Kidney (tissue), 14 donors: Measurements from ENCODE around the gene MFGE8. TPM values are rescaled to one million over a fixed set of nuclear protein-coding genes. Genes with fewer than 3 reads are reported as not detected.

Experiments
- DNase-seq, 5 donors: peaks; one replicate each; pipeline ENCODE4 v3.0.0-alpha.2; 2013 to 2020
- FAIRE-seq: peaks from 2 replicates; lab custom pipeline; 2012; peaks lifted over from hg19 to GRCh38; lab: Jason Lieb, UNC
- H3K27ac ChIP-seq, 2 donors: one replicate each; pipeline ENCODE4 v1.7.0; 2013; ENCODE audit warnings: low read depth in 2 of 2, low read length in 2 of 2, inconsistent platforms in 1 of 2
- H3K27me3 ChIP-seq: one replicate; pipeline ENCODE4 v1.7.1; 2013; ENCODE audit warnings: low read length, inconsistent platforms; ENCODE audit not compliant: control insufficient read depth, insufficient read depth
- H3K36me3 ChIP-seq, 3 donors: one replicate each; pipeline versions ENCODE4 v1.7.0 to v1.7.1; 2013; ENCODE audit warnings: low read length in 3 of 3, control low read depth in 1 of 3, inconsistent platforms in 1 of 3; ENCODE audit not compliant: insufficient read depth in 3 of 3, control insufficient read depth in 2 of 3
- H3K4me1 ChIP-seq, 3 donors: one replicate each; pipeline versions ENCODE4 v1.7.0 to v1.7.1; 2013; ENCODE audit warnings: low read length in 3 of 3, inconsistent platforms in 1 of 3, low read depth in 1 of 3; ENCODE audit not compliant: control insufficient read depth in 2 of 3, insufficient read depth in 2 of 3
- H3K4me3 ChIP-seq, 3 donors: one replicate each; pipeline versions ENCODE4 v1.7.0 to v1.8.1; 2013; ENCODE audit warnings: low read length in 3 of 3, control low read depth in 1 of 3, inconsistent platforms in 1 of 3
- H3K9ac ChIP-seq, 3 donors: one replicate each; pipeline versions ENCODE4 v1.7.0 to v1.7.1; 2013; ENCODE audit warnings: low read length in 3 of 3, control low read depth in 1 of 3, inconsistent platforms in 1 of 3
- H3K9me3 ChIP-seq, 3 donors: one replicate each; pipeline versions ENCODE4 v1.7.0 to v1.7.1; 2013; ENCODE audit warnings: low read length in 3 of 3, control low read depth in 1 of 3, inconsistent platforms in 1 of 3; ENCODE audit not compliant: control insufficient read depth in 2 of 3, insufficient read depth in 1 of 3
- intact Hi-C: fragments of 100-400 bp; cut with DNase I; formaldehyde crosslinking; loops from one replicate; pipeline ENCODE4 v1.11.1; 2022
- polyA plus RNA-seq: library from polyadenylated mRNA; stranded (reverse); fragments of 350-450 nt; fragmentation: Illumina TruSeq; extraction: RNeasy Lipid Tissue Mini Kit (QIAGEN cat#74804); gene quantifications from one replicate; pipeline ENCODE4 v1.2.3, GENCODE V29; 2014; ENCODE audit warnings: low read depth, low replicate concordance; ENCODE audit not compliant: insufficient read depth
- total RNA-seq: library from RNA; stranded (reverse); fragmentation: NEBNext Ultra II Directional; extraction: Animal tissue kit (Norgen Biotek cat#: 25700); gene quantifications from one replicate; pipeline ENCODE4 v1.2.1, GENCODE V29; 2021
- TF ChIP-seq, protein P1 (sequence below): IDR thresholded peaks from 3 replicates; pipeline ENCODE4 v1.5.1; 2012; ENCODE audit warnings: mild to moderate bottlenecking, moderate library complexity, borderline replicate concordance; ENCODE audit not compliant: insufficient read depth; ENCODE audit errors: extremely low read depth
- donor health status: control.
- donor health status: control.
- donor health status: control.
- donor health status: control.
- donor health status: control.
- donor health status: DM: yes; HTN: yes; CAD: no.
- donor health status: Normal renal cell carcinoma (clear cell type).

Gene MFGE8
- total and polyA plus RNA-seq, 2 donors from 2014 or later = 88.0 to 184 TPM

DNA sequence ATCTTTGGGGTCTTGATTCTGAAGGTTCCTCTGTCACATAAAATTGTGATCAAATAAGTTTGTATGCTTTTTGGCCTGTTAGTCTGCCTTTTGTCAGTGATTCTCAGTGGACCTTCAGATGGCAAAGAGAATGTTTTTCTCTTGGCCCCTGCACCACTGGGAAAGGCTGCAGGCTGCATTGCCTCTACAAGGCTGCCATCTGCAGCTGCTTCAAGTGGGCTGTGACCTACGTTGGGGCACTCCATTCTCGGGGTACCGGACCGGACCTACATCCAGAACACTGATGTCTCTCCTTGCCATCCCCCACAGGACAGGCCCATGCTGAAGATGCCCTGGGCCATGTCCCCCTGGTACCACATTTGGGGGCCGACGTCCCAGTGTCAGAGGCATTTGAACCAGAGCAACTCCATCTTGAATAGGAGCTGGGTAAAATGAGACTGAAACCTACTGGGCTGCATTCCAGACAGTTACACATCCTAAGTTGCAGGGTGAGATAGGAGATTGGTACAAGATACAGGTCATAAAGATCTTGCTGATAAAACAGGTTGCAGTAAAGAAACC, 37.5 kb upstream of the MFGE8 start:
- FAIRE-seq (no peak), DNase-seq (no peak)
- no peaks in the 10 kb centered on the region for H3K4me1 ChIP-seq
- TF ChIP-seq, protein P1, sequence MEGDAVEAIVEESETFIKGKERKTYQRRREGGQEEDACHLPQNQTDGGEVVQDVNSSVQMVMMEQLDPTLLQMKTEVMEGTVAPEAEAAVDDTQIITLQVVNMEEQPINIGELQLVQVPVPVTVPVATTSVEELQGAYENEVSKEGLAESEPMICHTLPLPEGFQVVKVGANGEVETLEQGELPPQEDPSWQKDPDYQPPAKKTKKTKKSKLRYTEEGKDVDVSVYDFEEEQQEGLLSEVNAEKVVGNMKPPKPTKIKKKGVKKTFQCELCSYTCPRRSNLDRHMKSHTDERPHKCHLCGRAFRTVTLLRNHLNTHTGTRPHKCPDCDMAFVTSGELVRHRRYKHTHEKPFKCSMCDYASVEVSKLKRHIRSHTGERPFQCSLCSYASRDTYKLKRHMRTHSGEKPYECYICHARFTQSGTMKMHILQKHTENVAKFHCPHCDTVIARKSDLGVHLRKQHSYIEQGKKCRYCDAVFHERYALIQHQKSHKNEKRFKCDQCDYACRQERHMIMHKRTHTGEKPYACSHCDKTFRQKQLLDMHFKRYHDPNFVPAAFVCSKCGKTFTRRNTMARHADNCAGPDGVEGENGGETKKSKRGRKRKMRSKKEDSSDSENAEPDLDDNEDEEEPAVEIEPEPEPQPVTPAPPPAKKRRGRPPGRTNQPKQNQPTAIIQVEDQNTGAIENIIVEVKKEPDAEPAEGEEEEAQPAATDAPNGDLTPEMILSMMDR = no peak
- no peak overlapping the region for H3K27ac ChIP-seq
- no peaks in the 10 kb centered on the region for H3K27me3 ChIP-seq
- intact Hi-C loops = no loop called here
- no peak overlapping the region for H3K4me3 ChIP-seq
- H3K9me3 ChIP-seq = no peaks in the 10 kb centered on the region
- H3K36me3 ChIP-seq = no peaks in the 10 kb centered on the region
- no peak overlapping the region for H3K9ac ChIP-seq

DNA sequence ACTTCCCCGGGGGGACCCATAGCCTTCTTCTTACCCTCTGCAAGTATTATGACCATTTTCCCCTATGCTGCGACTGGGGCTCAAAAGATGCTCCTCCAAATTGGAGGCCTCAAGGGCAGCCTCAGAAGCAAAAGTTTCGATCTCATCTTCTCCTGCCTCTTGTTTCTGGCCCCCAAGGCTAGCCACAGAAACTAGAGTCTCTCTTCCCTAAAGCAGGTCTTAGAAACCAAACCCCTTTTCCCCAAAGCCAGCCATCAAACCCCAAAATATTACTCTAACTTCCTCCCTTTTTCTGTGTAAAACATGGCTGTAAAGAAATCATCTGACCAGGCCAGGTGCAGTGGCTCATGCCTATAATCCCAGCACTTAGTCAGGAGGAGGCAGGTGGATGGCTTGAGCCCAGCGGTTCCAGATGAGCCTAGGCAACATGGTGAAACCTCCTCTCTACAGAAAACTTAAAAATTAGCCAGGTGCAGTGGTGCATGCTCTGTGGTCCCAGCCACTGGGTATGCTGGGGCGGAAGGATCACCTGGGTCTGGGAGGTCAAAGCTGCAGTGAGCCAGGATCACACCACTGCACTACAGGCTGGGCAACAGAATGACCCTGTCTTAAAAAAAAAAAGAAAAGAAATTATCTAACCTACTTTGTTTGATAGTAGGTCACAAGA, 36.7 kb upstream of the MFGE8 start:
- FAIRE-seq (no peak), DNase-seq (no peak)
- intact Hi-C loops = no loop called here
- Histone ChIP-seq H3K4me3 (no peak overlapping the region), H3K27ac (no peak overlapping the region), H3K36me3 (no peaks in the 10 kb centered on the region), H3K9me3 (no peaks in the 10 kb centered on the region), H3K27me3 (no peaks in the 10 kb centered on the region), H3K9ac (no peak overlapping the region), H3K4me1 (no peaks in the 10 kb centered on the region)
- TF ChIP-seq, protein P1 = no peak

DNA sequence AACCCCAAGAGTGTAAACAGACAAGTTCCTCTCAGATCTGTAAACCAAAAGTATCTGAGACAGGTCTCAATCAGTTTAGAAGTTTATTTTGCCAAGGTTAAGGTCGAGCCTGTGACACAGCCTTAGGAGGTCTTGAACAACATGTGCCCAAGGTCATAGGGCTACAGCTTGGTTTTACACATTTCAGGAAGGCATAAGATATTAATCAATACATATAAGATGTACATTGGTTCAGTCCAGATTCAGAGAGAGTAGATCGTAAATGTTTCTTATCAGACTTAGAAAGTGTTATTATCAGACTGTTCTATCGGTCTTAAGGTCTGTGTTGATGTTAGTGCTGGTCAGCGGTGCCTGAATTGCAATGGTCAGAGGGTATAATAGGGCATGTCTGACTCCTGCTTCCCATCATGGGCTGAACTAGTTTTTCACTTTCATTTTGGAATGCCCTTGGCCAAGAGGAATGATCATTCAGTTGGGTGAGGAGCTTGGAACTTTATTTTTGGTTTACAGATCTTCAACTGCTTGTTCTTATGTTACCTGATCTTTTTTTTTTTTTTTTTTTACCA, 27.0 kb upstream of the MFGE8 start:
- TF ChIP-seq, protein P1 = no peak
- H3K9ac ChIP-seq = no peak overlapping the region
- H3K36me3 ChIP-seq = no peaks in the 10 kb centered on the region
- H3K4me3 ChIP-seq = no peak overlapping the region
- no peaks in the 10 kb centered on the region for H3K27me3 ChIP-seq
- DNase-seq = no peak
- no peaks in the 10 kb centered on the region for H3K4me1 ChIP-seq
- no peak overlapping the region for H3K27ac ChIP-seq
- FAIRE-seq = no peak
- H3K9me3 ChIP-seq = no peaks in the 10 kb centered on the region
- intact Hi-C loops = no loop called here

DNA sequence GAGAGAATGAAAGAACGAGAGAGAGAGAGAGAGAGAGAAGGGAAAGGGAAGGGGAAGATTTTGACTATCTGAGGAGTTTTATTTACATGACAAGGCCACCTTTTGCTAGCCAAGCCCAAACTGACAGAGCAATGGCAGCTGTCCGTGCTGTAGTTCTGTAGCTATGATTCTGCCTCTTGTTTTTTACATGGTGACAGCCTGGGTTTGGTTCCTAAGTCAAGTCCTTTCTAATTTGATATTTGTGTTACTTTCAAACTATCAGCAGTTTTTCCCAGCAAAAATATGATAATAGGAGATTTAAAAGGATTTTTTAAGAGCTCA, 26.3 kb upstream of the MFGE8 start:
- DNase-seq (no peak), FAIRE-seq (no peak)
- TF ChIP-seq, protein P1 = no peak
- Histone ChIP-seq H3K27ac (no peak overlapping the region), H3K9me3 (no peaks in the 10 kb centered on the region), H3K27me3 (no peaks in the 10 kb centered on the region), H3K36me3 (no peaks in the 10 kb centered on the region), H3K4me1 (no peaks in the 10 kb centered on the region), H3K4me3 (no peak overlapping the region), H3K9ac (no peak overlapping the region)
- intact Hi-C loops = no loop called here
